Measurements from ENCODE around the gene ZNF570. TPM values are rescaled to one million over a fixed set of nuclear protein-coding genes. Genes with fewer than 3 reads are reported as not detected.

ZNF570 gene
- total RNA-seq, 1 donor from 2014 or later = 5.8 TPM

DNA sequence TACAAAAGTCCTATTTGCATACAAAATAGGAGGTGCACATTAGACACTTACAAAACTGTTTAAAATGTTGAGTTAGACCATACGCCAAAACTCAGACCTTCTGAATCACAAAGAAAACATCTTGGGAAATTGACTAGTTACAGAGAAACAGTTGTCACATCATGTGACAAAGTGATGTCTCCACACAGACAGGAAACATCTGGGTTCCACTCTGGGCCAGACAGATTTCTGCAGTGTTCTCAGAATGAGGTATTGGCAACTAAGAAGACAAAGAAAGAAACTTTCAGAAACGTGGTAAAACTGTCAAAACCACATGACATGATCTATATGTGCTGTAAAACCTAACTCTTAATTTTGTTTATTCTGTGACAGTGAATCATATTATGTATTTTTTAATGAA lies 44.2 kb downstream of the ZNF570 start:
- intact Hi-C loops (cut with DNase I) = no loop called here
- H3K9me3 ChIP-seq = peaks cover 37% of the 10 kb centered on the region
- H3K4me3 ChIP-seq = no peak overlapping the region
- no peak overlapping the region for H3K27ac ChIP-seq
- ATAC-seq (no peak), DNase-seq (no peak)
- H3K4me1 ChIP-seq = no peaks in the 10 kb centered on the region
- TF ChIP-seq, protein P1, sequence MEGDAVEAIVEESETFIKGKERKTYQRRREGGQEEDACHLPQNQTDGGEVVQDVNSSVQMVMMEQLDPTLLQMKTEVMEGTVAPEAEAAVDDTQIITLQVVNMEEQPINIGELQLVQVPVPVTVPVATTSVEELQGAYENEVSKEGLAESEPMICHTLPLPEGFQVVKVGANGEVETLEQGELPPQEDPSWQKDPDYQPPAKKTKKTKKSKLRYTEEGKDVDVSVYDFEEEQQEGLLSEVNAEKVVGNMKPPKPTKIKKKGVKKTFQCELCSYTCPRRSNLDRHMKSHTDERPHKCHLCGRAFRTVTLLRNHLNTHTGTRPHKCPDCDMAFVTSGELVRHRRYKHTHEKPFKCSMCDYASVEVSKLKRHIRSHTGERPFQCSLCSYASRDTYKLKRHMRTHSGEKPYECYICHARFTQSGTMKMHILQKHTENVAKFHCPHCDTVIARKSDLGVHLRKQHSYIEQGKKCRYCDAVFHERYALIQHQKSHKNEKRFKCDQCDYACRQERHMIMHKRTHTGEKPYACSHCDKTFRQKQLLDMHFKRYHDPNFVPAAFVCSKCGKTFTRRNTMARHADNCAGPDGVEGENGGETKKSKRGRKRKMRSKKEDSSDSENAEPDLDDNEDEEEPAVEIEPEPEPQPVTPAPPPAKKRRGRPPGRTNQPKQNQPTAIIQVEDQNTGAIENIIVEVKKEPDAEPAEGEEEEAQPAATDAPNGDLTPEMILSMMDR (IDR thresholded peaks at IDR 0.05) = no peak
- H3K27me3 ChIP-seq (ENCODE audit: low read depth) = no peaks in the 10 kb centered on the region
- H3K36me3 ChIP-seq = no peaks in the 10 kb centered on the region

DNA sequence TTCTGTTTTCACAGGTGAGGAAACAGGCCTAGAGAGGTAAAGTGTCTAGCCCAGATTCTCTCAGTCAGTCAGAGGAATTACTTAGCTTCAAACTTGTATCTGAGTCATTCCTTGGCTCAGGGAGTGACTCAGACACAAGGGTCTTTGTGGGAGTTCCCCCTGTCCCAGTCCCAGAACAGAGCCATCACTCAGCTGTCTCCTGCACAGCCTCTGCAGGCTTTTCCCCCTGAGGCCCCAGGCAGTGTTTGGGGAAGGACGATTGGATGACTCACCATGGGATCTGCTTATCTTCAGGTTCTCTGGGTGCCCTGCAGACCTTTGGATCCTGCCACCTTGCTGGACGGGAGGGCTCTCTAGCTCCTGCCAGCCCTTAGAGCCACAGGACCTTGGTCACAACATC lies 50.7 kb downstream of the ZNF570 start:
- DNase-seq = no peak
- Histone ChIP-seq H3K9me3 (peaks cover 52% of the 10 kb centered on the region), H3K4me1 (no peaks in the 10 kb centered on the region), H3K4me3 (no peak overlapping the region), H3K27me3 (ENCODE audit: low read depth) (no peaks in the 10 kb centered on the region), H3K36me3 (peaks cover 6% of the 10 kb centered on the region), H3K27ac (no peak overlapping the region)
- TF ChIP-seq, protein P1 (IDR thresholded peaks at IDR 0.05) = no peak
- intact Hi-C loops (cut with DNase I) = no loop called here
- no peak for ATAC-seq

DNA sequence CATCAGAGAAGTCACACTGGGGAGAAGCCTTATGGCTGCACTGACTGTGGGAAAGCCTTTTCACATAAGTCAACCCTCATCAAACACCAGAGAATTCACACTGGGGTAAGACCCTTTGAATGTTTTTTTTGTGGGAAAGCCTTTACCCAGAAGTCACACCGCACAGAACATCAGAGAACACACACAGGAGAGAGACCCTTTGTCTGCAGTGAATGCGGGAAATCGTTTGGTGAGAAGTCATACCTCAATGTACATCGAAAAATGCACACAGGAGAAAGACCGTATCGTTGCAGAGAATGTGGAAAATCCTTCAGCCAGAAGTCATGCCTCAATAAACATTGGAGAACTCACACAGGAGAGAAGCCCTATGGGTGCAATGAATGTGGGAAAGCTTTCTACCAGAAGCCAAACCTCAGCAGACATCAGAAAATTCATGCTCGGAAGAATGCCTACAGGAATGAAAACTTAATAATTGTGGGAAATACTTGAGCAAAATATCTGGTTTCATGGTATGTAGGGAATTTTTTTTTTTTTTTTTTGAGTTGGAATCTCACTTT lies 68.3 kb downstream of the ZNF570 start:
- Histone ChIP-seq H3K9me3 (peaks cover 77% of the 10 kb centered on the region), H3K36me3 (peaks cover 26% of the 10 kb centered on the region), H3K27me3 (ENCODE audit: low read depth) (no peaks in the 10 kb centered on the region), H3K4me3 (no peak overlapping the region), H3K4me1 (no peaks in the 10 kb centered on the region), H3K27ac (no peak overlapping the region)
- intact Hi-C loops (cut with DNase I) = no loop called here
- DNase-seq (no peak), ATAC-seq (no peak)
- TF ChIP-seq, protein P1 (IDR thresholded peaks at IDR 0.05) = no peak

Other genes with a start within 250 kb of the ZNF570 start
- gene ZNF527, start 98.3 kb upstream of the ZNF570 start, total RNA-seq = 4.9 TPM
- 5.5 TPM for gene ZNF569, start 1.9 kb upstream of the ZNF570 start, total RNA-seq
- gene ZNF793, start 37.6 kb downstream of the ZNF570 start, total RNA-seq = 2.0 TPM
- gene ZNF571, start 125.4 kb downstream of the ZNF570 start, total RNA-seq = 4.8 TPM
- 4.6 TPM for gene ZNF540, start 125.5 kb downstream of the ZNF570 start, total RNA-seq
- gene ZFP30, start 186.1 kb downstream of the ZNF570 start, total RNA-seq = 11.2 TPM